Fibroblast of lung (primary cell): Measurements from ENCODE around the gene ROBO1.

Experiments used
- EZH2 ChIP-seq: IDR thresholded peaks from 2 replicates; pipeline ENCODE4 v1.5.1; 2012; ENCODE audit warnings: low read length, control low read depth, mild to moderate bottlenecking; ENCODE audit errors: missing control alignments
- TF ChIP-seq, protein P1 (sequence below), 2 donors: IDR thresholded peaks in 1 of 2; conservative IDR thresholded peaks in 1 of 2; 1 replicate in 1 of 2; 2 replicates in 1 of 2; pipeline ENCODE4 v1.5.1; 2011 to 2012; ENCODE audit warnings: low read length in 2 of 2, control low read depth in 1 of 2, inconsistent platforms in 1 of 2, low read depth in 1 of 2, mild to moderate bottlenecking in 1 of 2

GRCh38 chr3:78732471-78732870 lies 1035.3 kb downstream of the ROBO1 start:
- TF ChIP-seq, protein P1, sequence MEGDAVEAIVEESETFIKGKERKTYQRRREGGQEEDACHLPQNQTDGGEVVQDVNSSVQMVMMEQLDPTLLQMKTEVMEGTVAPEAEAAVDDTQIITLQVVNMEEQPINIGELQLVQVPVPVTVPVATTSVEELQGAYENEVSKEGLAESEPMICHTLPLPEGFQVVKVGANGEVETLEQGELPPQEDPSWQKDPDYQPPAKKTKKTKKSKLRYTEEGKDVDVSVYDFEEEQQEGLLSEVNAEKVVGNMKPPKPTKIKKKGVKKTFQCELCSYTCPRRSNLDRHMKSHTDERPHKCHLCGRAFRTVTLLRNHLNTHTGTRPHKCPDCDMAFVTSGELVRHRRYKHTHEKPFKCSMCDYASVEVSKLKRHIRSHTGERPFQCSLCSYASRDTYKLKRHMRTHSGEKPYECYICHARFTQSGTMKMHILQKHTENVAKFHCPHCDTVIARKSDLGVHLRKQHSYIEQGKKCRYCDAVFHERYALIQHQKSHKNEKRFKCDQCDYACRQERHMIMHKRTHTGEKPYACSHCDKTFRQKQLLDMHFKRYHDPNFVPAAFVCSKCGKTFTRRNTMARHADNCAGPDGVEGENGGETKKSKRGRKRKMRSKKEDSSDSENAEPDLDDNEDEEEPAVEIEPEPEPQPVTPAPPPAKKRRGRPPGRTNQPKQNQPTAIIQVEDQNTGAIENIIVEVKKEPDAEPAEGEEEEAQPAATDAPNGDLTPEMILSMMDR (conservative IDR thresholded peaks at IDR 0.05 in 1 of 2, IDR thresholded peaks at IDR 0.05 in 1 of 2; ENCODE audit: low read depth in 1 of 2, low read length in 2 of 2), result no peak
- no peak for TF ChIP-seq EZH2
